Measurements from ENCODE around the gene PRR23E.

DNA sequence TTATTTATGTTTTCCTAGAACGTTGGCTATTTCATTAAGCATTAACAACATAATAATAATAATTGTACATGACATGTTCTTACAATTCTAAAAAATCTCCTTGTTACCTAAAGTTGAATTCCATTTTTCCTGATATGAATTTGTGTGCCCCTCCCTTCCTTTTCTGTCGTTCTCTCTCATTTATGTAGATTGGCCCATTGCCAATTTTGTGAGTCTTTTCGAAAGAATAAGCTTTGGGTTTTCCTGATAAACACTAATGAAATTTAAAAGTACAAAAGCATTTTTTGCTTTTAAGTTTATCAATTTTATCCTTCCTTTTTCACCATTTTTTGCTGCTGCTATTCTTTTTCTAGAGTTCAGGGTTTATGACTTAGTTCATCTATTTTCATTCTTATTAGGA lies 44.9 kb downstream of the PRR23E start:
- TF ChIP-seq POLR2A (IDR thresholded peaks at IDR 0.05) (no peak), CTCF (IDR thresholded peaks at IDR 0.05) (no peak)

All from esophagus squamous epithelium (tissue), 4 donors.